Ectodermal cell (in vitro differentiated cells): ENCODE results near the gene RNGTT.
"Not testable (repeated sequence)": the region's sequence is repeated elsewhere in the genome, so short reads cannot be mapped to it uniquely, and the experiment has no call there.

Experiments used
- H3K27ac ChIP-seq: 2 replicates; pipeline ENCODE4 v1.7.0; 2013; ENCODE audit warnings: mild to moderate bottlenecking, low read depth, low read length; ENCODE audit not compliant: insufficient read depth, poor library complexity, severe bottlenecking
- H3K27me3 ChIP-seq: 2 replicates; pipeline ENCODE4 v1.7.0; 2013; ENCODE audit warnings: mild to moderate bottlenecking, low read length; ENCODE audit not compliant: insufficient read depth, control insufficient read depth, poor library complexity, severe bottlenecking
- H3K36me3 ChIP-seq: one replicate; pipeline ENCODE4 v1.7.0; 2013; ENCODE audit warnings: low read length; ENCODE audit not compliant: control insufficient read depth, insufficient read depth
- H3K4me1 ChIP-seq: one replicate; pipeline ENCODE4 v1.7.0; 2013; ENCODE audit warnings: low read length; ENCODE audit not compliant: control insufficient read depth, insufficient read depth
- H3K4me3 ChIP-seq: 2 replicates; pipeline ENCODE4 v1.7.0; 2013; ENCODE audit warnings: low read depth, low read length, control low read depth; ENCODE audit not compliant: insufficient read depth
- H3K9me3 ChIP-seq: 2 replicates; pipeline ENCODE4 v1.7.0; 2013; ENCODE audit warnings: mild to moderate bottlenecking, low read length, moderate library complexity; ENCODE audit not compliant: control insufficient read depth
- WGBS, 2 experiments: methylation state at CpG; one replicate each; pipeline ENCODE4 v1.1.7; 2013; ENCODE audit warnings: missing lambda C conversion rate in 2 of 2; 5-methylcytosine and 5-hydroxymethylcytosine counted together

RNGTT gene

GRCh38 chr6:88848870-88849269 is 114.5 kb downstream of the RNGTT start:
- Histone ChIP-seq H3K4me1 (no peaks in the 10 kb centered on the region), H3K27me3 (no peaks in the 10 kb centered on the region), H3K4me3 (no peak overlapping the region), H3K36me3 (no peaks in the 10 kb centered on the region), H3K9me3 (no peaks in the 10 kb centered on the region), H3K27ac (no peak overlapping the region)
- 86% methylated on average over 1 of the region's 1 CpG; no CpG with 5 or more reads in 1 of the 2 experiments for WGBS, 2 experiments

DNA sequence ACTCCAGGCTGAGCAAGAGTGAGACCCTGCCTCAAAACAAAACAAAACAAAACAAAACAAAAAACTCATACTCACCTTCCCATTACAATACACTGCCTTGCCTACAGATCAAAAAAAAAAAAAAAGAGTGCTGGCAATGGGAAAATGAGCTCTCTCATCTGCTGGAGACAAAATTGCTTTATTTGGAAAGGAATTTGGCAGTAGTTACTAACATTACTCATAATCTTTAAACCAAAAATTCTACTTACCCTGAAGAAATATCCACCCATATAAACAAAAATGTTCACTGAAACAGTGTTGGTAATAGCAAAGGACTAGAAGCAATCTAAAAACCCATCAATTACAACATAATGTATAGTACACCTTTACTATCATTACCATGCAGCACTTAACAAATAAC is 120.4 kb downstream of the RNGTT start:
- Histone ChIP-seq H3K36me3 (no peaks in the 10 kb centered on the region), H3K27ac (no peak overlapping the region), H3K9me3 (no peaks in the 10 kb centered on the region), H3K4me1 (no peaks in the 10 kb centered on the region), H3K4me3 (no peak overlapping the region), H3K27me3 (no peaks in the 10 kb centered on the region)

DNA sequence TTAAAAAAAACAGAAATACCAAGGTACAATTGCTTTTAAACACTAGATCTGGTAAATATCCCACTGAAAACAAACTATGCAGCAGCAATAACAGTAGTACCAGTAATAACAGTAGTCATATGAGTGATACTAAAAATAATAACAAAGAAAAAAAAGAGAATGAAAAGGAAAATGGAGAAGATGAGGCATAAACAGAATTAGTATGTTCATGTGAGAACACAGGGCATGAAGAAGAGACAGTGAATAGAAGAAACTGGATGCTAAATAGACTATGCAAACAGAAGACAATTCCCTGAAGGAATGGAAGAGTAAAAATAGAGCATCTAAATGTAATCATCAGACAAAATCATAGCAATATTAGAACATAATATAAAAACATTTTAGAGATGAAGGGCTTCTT is 121.1 kb downstream of the RNGTT start:
- Histone ChIP-seq H3K27ac (no peak overlapping the region), H3K9me3 (no peaks in the 10 kb centered on the region), H3K4me3 (no peak overlapping the region)

DNA sequence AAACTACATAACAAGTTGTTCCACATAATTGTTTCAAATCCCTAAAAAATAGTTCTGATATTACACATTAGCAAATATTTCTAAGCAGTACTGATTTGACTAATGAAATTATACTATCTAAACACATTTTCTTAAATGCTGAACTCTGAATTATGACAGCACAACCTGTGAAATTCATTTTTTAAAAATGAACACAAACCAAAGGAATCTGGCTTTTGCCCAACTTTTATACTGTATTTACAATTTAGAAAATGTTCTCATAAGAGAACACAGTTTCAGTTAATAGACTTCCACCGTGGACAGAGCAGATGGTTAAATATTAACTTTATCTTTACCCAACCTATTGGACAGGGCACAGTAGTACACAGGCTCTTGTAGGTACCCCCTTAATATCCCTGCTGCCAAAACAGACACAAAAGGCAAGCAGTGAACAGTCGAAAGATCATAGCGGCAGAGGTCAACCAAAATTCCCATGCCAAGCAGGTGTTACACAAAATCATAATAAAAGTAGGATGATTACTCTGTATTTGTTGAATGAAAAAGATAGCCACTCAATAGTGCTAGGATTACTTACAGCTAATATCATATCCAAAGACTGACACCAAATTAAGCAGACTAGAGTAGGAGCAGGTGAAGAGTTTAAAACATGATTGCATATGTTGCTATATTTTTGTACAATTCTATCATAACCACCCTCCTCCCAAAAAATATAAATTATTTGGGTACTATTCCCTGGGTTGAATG is 122.5 kb downstream of the RNGTT start:
- no peaks in the 10 kb centered on the region for H3K9me3 ChIP-seq
- H3K36me3 ChIP-seq, result no peaks in the 10 kb centered on the region
- H3K4me3 ChIP-seq, result no peak overlapping the region
- H3K27me3 ChIP-seq, result no peaks in the 10 kb centered on the region
- no peaks in the 10 kb centered on the region for H3K4me1 ChIP-seq
- 80 to 87% methylated on average over 2 to 3 of the region's 3 CpGs for WGBS, 2 experiments
- no peak overlapping the region for H3K27ac ChIP-seq

More for the DNA sequence above, 121.1 kb downstream of the RNGTT start:
- no peaks in the 10 kb centered on the region for H3K36me3 ChIP-seq
- no peaks in the 10 kb centered on the region for H3K4me1 ChIP-seq
- no peaks in the 10 kb centered on the region for H3K27me3 ChIP-seq

DNA sequence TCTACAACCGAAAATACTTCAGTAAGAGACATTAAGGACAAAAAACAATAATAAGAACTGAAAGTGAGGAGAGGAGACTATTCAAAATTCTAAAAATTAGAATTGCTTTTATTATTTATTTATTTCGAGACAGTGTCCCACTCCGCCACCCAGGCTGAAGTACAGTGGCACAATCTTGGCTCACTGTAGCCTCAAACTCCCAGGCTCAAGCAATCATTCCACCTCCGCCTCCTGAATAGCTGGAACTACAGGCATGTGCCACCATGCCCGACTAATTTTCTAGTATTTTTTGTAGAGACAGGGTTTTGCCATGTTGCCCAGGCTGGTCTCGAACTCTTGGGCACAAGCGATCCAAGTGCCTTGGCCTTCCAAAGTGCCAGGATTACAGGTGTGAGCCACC is 123.1 kb downstream of the RNGTT start:
- Histone ChIP-seq H3K27ac (no peak overlapping the region), H3K27me3 (no peaks in the 10 kb centered on the region), H3K4me3 (no peak overlapping the region), H3K36me3 (no peaks in the 10 kb centered on the region), H3K4me1 (no peaks in the 10 kb centered on the region), H3K9me3 (no peaks in the 10 kb centered on the region)
- WGBS, 2 experiments, result 95 to 96% methylated on average over 6 of the region's 7 CpGs

- H3K9me3 ChIP-seq, result no peaks in the 10 kb centered on the region
- no peak overlapping the region for H3K4me3 ChIP-seq
- H3K36me3 ChIP-seq, result no peaks in the 10 kb centered on the region
- WGBS, 2 experiments, result 90 to 96% methylated on average over 4 to 5 of the region's 5 CpGs
- no peak overlapping the region for H3K27ac ChIP-seq
- no peaks in the 10 kb centered on the region for H3K27me3 ChIP-seq
- H3K4me1 ChIP-seq, result no peaks in the 10 kb centered on the region
Measured at GRCh38 chr6:88839280-88839679, 124.1 kb downstream of the RNGTT start.

DNA sequence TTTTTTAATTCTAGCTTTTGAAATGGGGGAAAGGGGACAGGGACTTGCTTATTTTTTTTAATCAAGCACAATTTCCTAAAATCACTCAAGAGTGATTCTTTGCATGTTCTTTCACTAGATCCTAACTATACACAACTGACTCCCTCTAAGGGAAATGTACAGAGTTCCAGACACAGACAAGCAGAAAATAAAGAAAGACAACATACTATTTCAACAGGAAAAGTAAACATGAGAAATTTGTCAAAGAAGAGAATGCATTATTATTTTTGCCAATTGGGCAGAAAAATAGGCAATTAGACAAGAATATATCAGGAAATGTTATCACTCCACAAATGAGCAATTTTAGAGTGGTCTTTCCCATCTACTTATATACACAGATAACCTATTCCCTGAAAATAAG is 128.2 kb downstream of the RNGTT start:
- H3K9me3 ChIP-seq, result no peaks in the 10 kb centered on the region
- no peaks in the 10 kb centered on the region for H3K4me1 ChIP-seq
- no peaks in the 10 kb centered on the region for H3K27me3 ChIP-seq
- no peak overlapping the region for H3K27ac ChIP-seq
- no peak overlapping the region for H3K4me3 ChIP-seq
- H3K36me3 ChIP-seq, result no peaks in the 10 kb centered on the region

GRCh38 chr6:88833071-88833470 is 130.3 kb downstream of the RNGTT start:
- 86 to 100% methylated on average over 1 of the region's 1 CpG for WGBS, 2 experiments
- H3K9me3 ChIP-seq, H3K36me3 ChIP-seq, H3K27ac ChIP-seq, H3K4me1 ChIP-seq, H3K27me3 ChIP-seq, H3K4me3 ChIP-seq: not testable (repeated sequence)

DNA sequence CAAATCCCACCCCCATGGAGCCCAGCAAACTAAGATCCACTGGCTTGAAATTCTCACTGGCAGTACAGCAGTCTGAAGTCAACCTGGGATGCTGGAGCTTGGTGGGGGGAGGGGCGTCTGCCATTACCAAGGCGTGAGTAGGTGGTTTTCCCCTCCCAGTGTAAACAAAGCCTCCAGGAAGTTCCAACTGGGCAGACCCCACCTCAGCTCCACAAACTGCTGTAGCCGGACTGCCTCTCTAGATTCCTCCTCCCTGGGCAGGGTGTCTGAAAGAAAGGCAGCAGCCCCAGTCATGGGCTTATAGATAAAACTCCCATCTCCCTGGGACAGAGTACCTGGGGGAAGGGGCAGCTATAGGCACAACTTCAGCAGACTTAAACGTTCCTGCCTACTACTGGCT is 135.8 kb downstream of the RNGTT start:
- 76 to 79% methylated on average over 2 to 4 of the region's 4 CpGs for WGBS, 2 experiments
- not testable (repeated sequence) for H3K27me3 ChIP-seq, H3K4me1 ChIP-seq, H3K9me3 ChIP-seq, H3K36me3 ChIP-seq, H3K4me3 ChIP-seq, H3K27ac ChIP-seq

DNA sequence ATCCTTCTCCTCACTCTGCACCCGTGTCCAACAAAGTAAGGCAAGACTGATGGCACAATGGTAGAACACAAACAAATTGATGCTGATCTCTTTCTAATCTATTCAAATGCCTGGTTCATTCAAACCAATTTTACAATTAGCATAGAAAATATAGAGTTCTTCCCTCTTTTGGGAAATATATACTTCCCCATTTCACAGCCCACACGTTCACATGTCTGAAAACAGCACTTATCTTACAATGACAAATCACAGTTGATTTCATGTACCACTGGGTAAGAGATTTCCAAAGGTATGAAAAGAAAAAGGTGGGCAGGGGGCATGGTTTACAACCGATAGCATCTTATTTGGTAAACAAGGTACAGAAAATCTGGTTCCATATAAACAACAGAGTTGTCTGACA is 137.6 kb downstream of the RNGTT start:
- Histone ChIP-seq H3K27me3 (no peaks in the 10 kb centered on the region), H3K4me1 (no peaks in the 10 kb centered on the region), H3K36me3 (no peaks in the 10 kb centered on the region), H3K27ac (no peak overlapping the region), H3K9me3 (no peaks in the 10 kb centered on the region), H3K4me3 (no peak overlapping the region)
- WGBS, 2 experiments, result 90 to 92% methylated on average over 2 to 3 of the region's 3 CpGs

DNA sequence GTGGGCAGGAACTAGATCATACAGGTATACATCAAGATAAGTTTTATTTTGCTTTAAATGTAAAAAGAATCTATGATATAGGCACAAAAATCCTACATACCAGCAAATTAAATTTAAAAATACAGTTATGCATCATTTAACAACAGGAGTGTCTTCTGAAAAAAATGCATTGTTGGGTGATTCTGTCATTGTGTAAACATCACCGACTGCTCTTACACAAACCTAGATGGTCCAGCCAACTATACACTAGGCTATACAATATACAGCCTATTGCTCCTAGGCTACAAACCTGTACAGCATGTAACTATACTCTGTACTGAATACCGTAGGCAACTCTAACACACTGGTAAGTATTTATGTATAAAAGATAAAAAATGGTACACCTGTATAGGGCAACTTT is 139.4 kb downstream of the RNGTT start:
- no peak overlapping the region for H3K27ac ChIP-seq
- H3K9me3 ChIP-seq, result no peaks in the 10 kb centered on the region
- H3K4me1 ChIP-seq, result no peaks in the 10 kb centered on the region
- WGBS, 2 experiments, result 95 to 100% methylated on average over 1 of the region's 2 CpGs
- no peak overlapping the region for H3K4me3 ChIP-seq
- no peaks in the 10 kb centered on the region for H3K36me3 ChIP-seq
- H3K27me3 ChIP-seq, result no peaks in the 10 kb centered on the region
